ENCODE data around the gene SMARCA2.

The SMARCA2 gene

GRCh38 chr9:2179567-2179966 is 164.4 kb downstream of the SMARCA2 start:
- DNase-seq: no peak

- DNase-seq: no peak
These were observed 165.0 kb downstream of the SMARCA2 start for GRCh38 chr9:2180154-2180553.

- DNase-seq: no peak
These were observed 165.6 kb downstream of the SMARCA2 start for GRCh38 chr9:2180704-2181103.

- DNase-seq: peak; percentile 37
These were observed 166.6 kb downstream of the SMARCA2 start for GRCh38 chr9:2181792-2182191.

- DNase-seq: no peak
These were observed 175.9 kb downstream of the SMARCA2 start for GRCh38 chr9:2190939-2191608.

GRCh38 chr9:2191609-2191972 is 176.4 kb downstream of the SMARCA2 start:
- DNase-seq: no peak

- DNase-seq: no peak
These were observed 177.3 kb downstream of the SMARCA2 start for GRCh38 chr9:2192356-2192979.

GRCh38 chr9:2193552-2193951 is 178.4 kb downstream of the SMARCA2 start:
- no peak for DNase-seq

GRCh38 chr9:2195211-2195610 is 180.1 kb downstream of the SMARCA2 start:
- DNase-seq: no peak

- DNase-seq: no peak
These were observed 181.6 kb downstream of the SMARCA2 start for GRCh38 chr9:2196757-2197156.

GRCh38 chr9:2198956-2199635 is 183.9 kb downstream of the SMARCA2 start:
- DNase-seq: no peak

- DNase-seq: no peak
These were observed 185.1 kb downstream of the SMARCA2 start for GRCh38 chr9:2199999-2200796.

GRCh38 chr9:2208465-2208864 is 193.3 kb downstream of the SMARCA2 start:
- no peak for DNase-seq

GRCh38 chr9:2208991-2209390 is 193.8 kb downstream of the SMARCA2 start:
- DNase-seq: peak; percentile 67

- DNase-seq: peak; percentile 95
These were observed 194.3 kb downstream of the SMARCA2 start for GRCh38 chr9:2209400-2209799.

GRCh38 chr9:2210201-2210600 is 195.1 kb downstream of the SMARCA2 start:
- no peak for DNase-seq

- DNase-seq: no peak
These were observed 198.8 kb downstream of the SMARCA2 start for GRCh38 chr9:2213830-2214468.

GRCh38 chr9:2214707-2215106 is 199.6 kb downstream of the SMARCA2 start:
- no peak for DNase-seq

- no peak for DNase-seq
These were observed 200.8 kb downstream of the SMARCA2 start for GRCh38 chr9:2215921-2216441.

GRCh38 chr9:2216591-2216990 is 201.4 kb downstream of the SMARCA2 start:
- no peak for DNase-seq

GRCh38 chr9:2217540-2217939 is 202.4 kb downstream of the SMARCA2 start:
- DNase-seq: no peak

GRCh38 chr9:2220036-2220435 is 204.9 kb downstream of the SMARCA2 start:
- no peak for DNase-seq

Measured in inflammatory macrophage treated with lipopolysaccharide for 4 hours (primary cell).